HG03460 (cell line): ENCODE results near the gene SLC30A2.

ENCODE experiments used
- ATAC-seq: cut with Tn5 transposase; IDR thresholded peaks from one replicate; pipeline ENCODE4 v1.9.1; 2021; ENCODE audit not compliant: unreplicated experiment

SLC30A2 gene

DNA sequence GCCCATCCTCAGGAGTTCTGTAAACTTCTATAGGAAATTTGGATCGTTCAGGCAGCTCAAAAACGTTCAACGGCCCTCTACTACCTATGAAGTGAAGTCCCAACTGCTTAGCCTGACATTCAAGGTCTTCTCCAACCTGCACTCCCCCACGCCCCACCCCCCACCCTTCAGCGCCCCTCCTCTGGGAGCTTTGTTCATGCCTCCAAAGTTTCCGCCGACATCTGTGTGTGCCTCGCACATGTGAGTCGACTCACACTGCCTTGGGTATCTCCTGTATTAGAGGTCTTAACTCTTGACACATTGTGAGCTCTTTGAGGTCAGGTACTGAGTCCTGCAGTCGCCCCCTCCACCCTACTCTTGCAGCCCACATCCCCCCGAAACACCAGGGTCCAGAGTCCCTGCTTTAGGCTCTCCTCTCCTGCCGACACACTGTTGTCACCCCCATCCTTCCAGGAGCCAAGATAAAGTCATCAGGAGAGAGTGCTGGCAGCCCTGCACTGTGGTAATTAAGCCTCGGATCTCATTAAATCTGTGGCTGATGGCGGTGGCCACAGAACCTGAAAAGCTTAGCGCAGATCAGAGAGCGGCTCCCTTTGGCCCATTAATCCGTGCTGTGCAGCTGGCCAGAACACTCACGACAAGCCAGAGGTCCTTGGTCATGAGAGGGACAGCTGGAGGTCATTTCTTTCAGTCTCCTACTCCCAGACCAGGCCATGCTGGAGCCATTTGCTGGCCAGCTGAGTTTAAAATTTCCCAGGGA lies 46.7 kb downstream of the SLC30A2 start:
- ATAC-seq: no peak

GRCh38 chr1:25997828-25998761 lies 47.8 kb downstream of the SLC30A2 start, which contains the start of gene PAFAH2:
TSS of gene PAFAH2 (minus strand) at chr1:25998063. CDS start at chr1:25990816, 7,247 bp downstream.
- peak; percentile 93 for ATAC-seq

- ATAC-seq: no peak
These were observed 48.7 kb downstream of the SLC30A2 start for GRCh38 chr1:25996966-25997827.

GRCh38 chr1:25994402-25995150 lies 51.3 kb downstream of the SLC30A2 start:
- ATAC-seq: no peak

DNA sequence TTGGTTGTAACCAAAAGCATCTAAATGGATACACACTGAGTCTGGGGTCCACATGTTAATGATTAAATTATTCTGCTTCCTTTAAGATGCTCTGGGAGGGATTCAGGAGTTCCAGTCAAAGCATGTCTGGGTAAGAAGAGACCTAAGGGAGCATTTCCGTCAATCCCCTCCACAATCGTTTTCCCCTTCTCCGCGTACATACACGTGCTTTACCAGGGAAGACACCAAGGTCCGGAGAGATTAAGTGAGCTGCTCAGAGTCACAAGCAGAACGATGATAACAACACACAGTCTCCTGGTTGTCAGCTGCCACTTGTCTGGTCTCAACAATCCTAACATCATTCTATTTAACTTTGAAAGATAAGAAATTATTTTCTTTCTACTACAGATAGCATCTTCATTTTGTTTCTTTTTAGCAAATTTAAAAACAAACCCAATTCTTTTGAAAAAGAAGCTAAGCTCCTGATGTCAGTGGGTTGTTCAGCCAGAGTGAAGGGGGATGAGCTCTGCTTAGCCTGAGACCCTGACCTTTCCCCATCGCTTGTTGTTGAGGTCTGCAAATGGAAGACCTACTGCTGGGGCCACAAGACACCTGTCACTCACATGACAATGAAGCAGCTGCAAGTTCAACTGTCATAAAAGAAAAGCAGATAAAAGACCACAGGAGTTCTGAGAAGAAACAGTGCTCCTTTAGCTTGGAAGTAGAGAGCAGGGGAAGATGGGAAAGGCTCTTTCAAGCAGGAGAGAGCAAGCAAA lies 52.5 kb downstream of the SLC30A2 start:
- ATAC-seq: no peak

DNA sequence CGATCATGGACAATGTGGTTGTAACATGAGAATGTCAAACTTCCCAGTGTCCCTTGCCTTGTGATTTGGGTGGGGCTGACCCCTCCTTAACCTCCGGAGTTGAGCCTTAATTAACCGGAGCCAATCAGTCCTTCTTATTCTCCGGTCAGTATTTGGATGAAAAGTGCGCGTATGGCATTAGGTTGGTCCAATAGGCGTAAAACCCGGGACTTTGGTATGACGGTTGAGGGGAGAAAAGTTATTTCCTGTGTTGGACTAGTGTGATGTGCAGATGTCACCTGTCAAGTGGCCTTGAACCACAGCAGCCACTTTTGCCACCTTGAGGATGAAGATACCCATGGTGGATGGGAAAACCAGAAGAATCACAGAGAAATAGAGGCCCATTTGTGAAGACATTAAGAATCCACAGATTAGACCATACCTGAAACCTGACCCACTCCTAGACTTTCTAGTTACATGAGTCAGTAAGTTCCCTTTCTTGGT lies 53.2 kb downstream of the SLC30A2 start:
- no peak for ATAC-seq

- ATAC-seq: no peak
These were observed 53.8 kb downstream of the SLC30A2 start for GRCh38 chr1:25991937-25992688.

- ATAC-seq: no peak
These were observed 55.1 kb downstream of the SLC30A2 start for GRCh38 chr1:25990702-25991395.

DNA sequence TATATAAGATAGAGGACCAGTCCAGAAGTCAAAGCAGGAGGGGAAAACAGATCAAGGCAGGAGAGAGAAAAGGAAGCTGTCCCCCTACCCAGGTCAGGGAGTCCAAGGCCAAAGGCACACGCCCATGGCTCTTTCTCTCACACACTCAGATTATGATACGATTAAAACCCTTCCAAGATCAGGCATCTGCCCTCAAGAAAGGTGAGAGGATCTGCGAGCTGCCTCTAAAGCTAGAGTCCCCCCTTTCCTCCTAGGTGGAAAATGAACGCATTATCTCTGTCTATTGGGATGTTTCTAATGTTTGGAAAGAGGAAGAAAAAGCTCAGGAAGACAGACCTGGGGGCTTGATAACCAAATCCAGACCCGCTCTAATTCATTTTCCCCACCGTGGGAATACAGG lies 55.7 kb downstream of the SLC30A2 start:
- no peak for ATAC-seq

GRCh38 chr1:25989440-25990234 lies 56.3 kb downstream of the SLC30A2 start:
- ATAC-seq: no peak

DNA sequence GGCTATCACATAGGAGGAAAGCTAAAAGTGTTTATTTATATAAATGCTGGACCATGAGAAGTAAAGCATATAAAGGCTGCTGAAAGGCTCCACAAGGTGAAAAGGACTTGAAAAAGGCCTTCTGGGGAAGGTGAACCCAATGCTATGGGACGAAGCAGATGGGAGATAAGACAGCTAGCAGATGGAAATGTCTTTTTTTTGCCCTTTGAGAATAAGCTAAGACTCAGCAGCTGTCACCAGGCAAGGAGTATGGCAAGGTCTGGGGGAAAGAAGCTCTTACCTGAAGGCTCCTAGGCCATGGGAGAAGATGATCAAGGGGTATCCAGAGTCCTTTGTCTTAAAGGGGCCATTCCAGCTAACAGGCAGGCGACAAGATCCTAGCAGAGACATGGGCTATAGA lies 58.0 kb downstream of the SLC30A2 start:
- ATAC-seq: no peak
